Stimulated activated naive CD8-positive, alpha-beta T cell treated with anti-CD3 and anti-CD28 coated beads, Interleukin-15, Interleukin-2, amounts not matched to agents 100 ng/mL and 50 ng/mL, for 24 hours (primary cell): ENCODE results near the gene TLDC2.
"Not testable (repeated sequence)": the region's sequence is repeated elsewhere in the genome, so short reads cannot be mapped to it uniquely, and the experiment has no call there.

ENCODE experiments used
- H3K27ac Mint-ChIP-seq: one replicate; pipeline ENCODE4 v1.8.0; 2021; ENCODE audit warnings: mild to moderate bottlenecking, mixed read lengths
- H3K27me3 Mint-ChIP-seq: one replicate; pipeline ENCODE4 v1.8.0; 2021; ENCODE audit warnings: mixed read lengths
- H3K36me3 Mint-ChIP-seq: one replicate; pipeline ENCODE4 v1.8.0; 2021; ENCODE audit warnings: low read depth, mixed read lengths
- H3K4me1 Mint-ChIP-seq: one replicate; pipeline ENCODE4 v1.8.0; 2021; ENCODE audit warnings: low read depth, mixed read lengths
- H3K4me3 Mint-ChIP-seq: one replicate; pipeline ENCODE4 v1.8.0; 2021; ENCODE audit warnings: mild to moderate bottlenecking, mixed read lengths
- H3K9me3 Mint-ChIP-seq: one replicate; pipeline ENCODE4 v1.8.0; 2021; ENCODE audit warnings: mixed read lengths

Gene TLDC2

GRCh38 chr20:36895036-36895435 lies 19.1 kb downstream of the TLDC2 start:
- H3K27me3 Mint-ChIP-seq: no peaks in the 10 kb centered on the region
- H3K9me3 Mint-ChIP-seq: no peaks in the 10 kb centered on the region
- H3K27ac Mint-ChIP-seq: peak overlapping the region; percentile 3
- no peak overlapping the region for H3K4me3 Mint-ChIP-seq
- peaks cover 48% of the 10 kb centered on the region for H3K36me3 Mint-ChIP-seq
- peaks cover 4% of the 10 kb centered on the region for H3K4me1 Mint-ChIP-seq

GRCh38 chr20:36904690-36905089 lies 28.8 kb downstream of the TLDC2 start:
- no peaks in the 10 kb centered on the region for H3K27me3 Mint-ChIP-seq
- peaks cover 10% of the 10 kb centered on the region for H3K4me1 Mint-ChIP-seq
- no peak overlapping the region for H3K4me3 Mint-ChIP-seq
- H3K27ac Mint-ChIP-seq: peak overlapping the region; percentile 79
- H3K36me3 Mint-ChIP-seq: peaks cover 41% of the 10 kb centered on the region
- no peaks in the 10 kb centered on the region for H3K9me3 Mint-ChIP-seq

GRCh38 chr20:36905566-36905965 lies 29.6 kb downstream of the TLDC2 start:
- not testable (repeated sequence) for H3K9me3 Mint-ChIP-seq, H3K27me3 Mint-ChIP-seq, H3K27ac Mint-ChIP-seq, H3K4me3 Mint-ChIP-seq
- peaks cover 40% of the 10 kb centered on the region for H3K36me3 Mint-ChIP-seq
- peaks cover 10% of the 10 kb centered on the region for H3K4me1 Mint-ChIP-seq

- not testable (repeated sequence) for H3K27me3 Mint-ChIP-seq, H3K9me3 Mint-ChIP-seq, H3K27ac Mint-ChIP-seq, H3K4me3 Mint-ChIP-seq
- Mint-ChIP-seq H3K36me3 (peaks cover 40% of the 10 kb centered on the region), H3K4me1 (peaks cover 10% of the 10 kb centered on the region)
Measured at GRCh38 chr20:36906086-36906485, 30.1 kb downstream of the TLDC2 start.

GRCh38 chr20:36908603-36909002 lies 32.7 kb downstream of the TLDC2 start:
- H3K27ac Mint-ChIP-seq: no peak overlapping the region
- no peaks in the 10 kb centered on the region for H3K27me3 Mint-ChIP-seq
- peaks cover 10% of the 10 kb centered on the region for H3K4me1 Mint-ChIP-seq
- H3K36me3 Mint-ChIP-seq: peaks cover 41% of the 10 kb centered on the region
- no peak overlapping the region for H3K4me3 Mint-ChIP-seq
- H3K9me3 Mint-ChIP-seq: no peaks in the 10 kb centered on the region

GRCh38 chr20:36916199-36916598 lies 40.3 kb downstream of the TLDC2 start:
- Mint-ChIP-seq H3K27me3 (no peaks in the 10 kb centered on the region), H3K36me3 (peaks cover 29% of the 10 kb centered on the region), H3K9me3 (no peaks in the 10 kb centered on the region), H3K4me1 (peaks cover 7% of the 10 kb centered on the region), H3K27ac (no peak overlapping the region), H3K4me3 (no peak overlapping the region)

- Mint-ChIP-seq H3K27me3 (no peaks in the 10 kb centered on the region), H3K4me1 (peaks cover 7% of the 10 kb centered on the region), H3K9me3 (no peaks in the 10 kb centered on the region), H3K36me3 (peaks cover 19% of the 10 kb centered on the region), H3K27ac (no peak overlapping the region), H3K4me3 (no peak overlapping the region)
Measured at GRCh38 chr20:36917240-36917639, 41.3 kb downstream of the TLDC2 start.

- Mint-ChIP-seq H3K9me3 (no peaks in the 10 kb centered on the region), H3K27ac (no peak overlapping the region), H3K4me1 (peaks cover 7% of the 10 kb centered on the region), H3K27me3 (no peaks in the 10 kb centered on the region), H3K4me3 (no peak overlapping the region), H3K36me3 (peaks cover 15% of the 10 kb centered on the region)
Measured at GRCh38 chr20:36917943-36918342, 42.0 kb downstream of the TLDC2 start.

- Mint-ChIP-seq H3K27ac (peak overlapping the region; percentile 77), H3K27me3 (no peaks in the 10 kb centered on the region), H3K36me3 (peaks cover 19% of the 10 kb centered on the region), H3K9me3 (no peaks in the 10 kb centered on the region), H3K4me3 (no peak overlapping the region), H3K4me1 (peaks cover 18% of the 10 kb centered on the region)
Measured at GRCh38 chr20:36919715-36920333, 43.9 kb downstream of the TLDC2 start.

GRCh38 chr20:36920334-36920730 lies 44.4 kb downstream of the TLDC2 start:
- H3K4me3 Mint-ChIP-seq: no peak overlapping the region
- H3K36me3 Mint-ChIP-seq: peaks cover 14% of the 10 kb centered on the region

GRCh38 chr20:36924167-36925045 lies 48.5 kb downstream of the TLDC2 start:
- Mint-ChIP-seq H3K9me3 (no peaks in the 10 kb centered on the region), H3K27me3 (no peaks in the 10 kb centered on the region), H3K4me3 (no peak overlapping the region), H3K4me1 (peaks cover 40% of the 10 kb centered on the region), H3K36me3 (peaks cover 38% of the 10 kb centered on the region), H3K27ac (peak overlapping the region; percentile 61)

More at GRCh38 chr20:36920334-36920730, 44.4 kb downstream of the TLDC2 start:
- Mint-ChIP-seq H3K4me1 (peaks cover 22% of the 10 kb centered on the region), H3K9me3 (no peaks in the 10 kb centered on the region), H3K27me3 (no peaks in the 10 kb centered on the region), H3K27ac (no peak overlapping the region)

GRCh38 chr20:36925234-36925633 lies 49.3 kb downstream of the TLDC2 start:
- H3K4me3 Mint-ChIP-seq: no peak overlapping the region
- no peaks in the 10 kb centered on the region for H3K9me3 Mint-ChIP-seq
- peak overlapping the region; percentile 2 for H3K27ac Mint-ChIP-seq
- no peaks in the 10 kb centered on the region for H3K27me3 Mint-ChIP-seq
- H3K4me1 Mint-ChIP-seq: peaks cover 42% of the 10 kb centered on the region
- peaks cover 43% of the 10 kb centered on the region for H3K36me3 Mint-ChIP-seq

- Mint-ChIP-seq H3K9me3 (no peaks in the 10 kb centered on the region), H3K36me3 (peaks cover 52% of the 10 kb centered on the region), H3K4me3 (no peak overlapping the region), H3K27ac (no peak overlapping the region), H3K4me1 (peaks cover 57% of the 10 kb centered on the region), H3K27me3 (no peaks in the 10 kb centered on the region)
Measured at GRCh38 chr20:36926653-36927200, 50.8 kb downstream of the TLDC2 start.

- no peaks in the 10 kb centered on the region for H3K9me3 Mint-ChIP-seq
- no peak overlapping the region for H3K27ac Mint-ChIP-seq
- H3K36me3 Mint-ChIP-seq: peaks cover 53% of the 10 kb centered on the region
- H3K4me1 Mint-ChIP-seq: peaks cover 64% of the 10 kb centered on the region
- H3K4me3 Mint-ChIP-seq: no peak overlapping the region
- no peaks in the 10 kb centered on the region for H3K27me3 Mint-ChIP-seq
Measured at GRCh38 chr20:36927704-36928103, 51.8 kb downstream of the TLDC2 start.

GRCh38 chr20:36929290-36929689 lies 53.4 kb downstream of the TLDC2 start:
- Mint-ChIP-seq H3K27ac (peak overlapping the region; percentile 88), H3K4me1 (peaks cover 64% of the 10 kb centered on the region), H3K36me3 (peaks cover 53% of the 10 kb centered on the region), H3K4me3 (no peak overlapping the region), H3K27me3 (no peaks in the 10 kb centered on the region), H3K9me3 (no peaks in the 10 kb centered on the region)
